Panc1 (cell line): Measurements from ENCODE around the gene CDC6. TPM values are rescaled to one million over a fixed set of nuclear protein-coding genes. Genes with fewer than 3 reads are reported as not detected.

Source experiments
- ATAC-seq: fragments of 200-7000 bp; cut with Tn5 transposase; 2 replicates; pipeline ENCODE4 v1.9.1; 2020; ENCODE audit warnings: mild to moderate bottlenecking, moderate library complexity
- BruUV-seq: library from RNA; stranded (reverse); fragments of 400-500 nt; replicated peaks from 2 replicates; lab custom pipeline; 2021; lab: Mats Ljungman, UMichigan
- CTCF ChIA-PET: fragments of 300-600 bp; sonication (Branson Sonifier 250); formaldehyde crosslinking; loops from one replicate; lab custom pipeline; 2022; ENCODE audit warnings: antibody characterized with exemption; lab: Charles Lee
- POLR2A ChIA-PET: fragments of 300-600 bp; sonication (Branson Sonifier 250); formaldehyde crosslinking; loops from one replicate; lab custom pipeline; 2022; ENCODE audit warnings: antibody characterized with exemption; lab: Charles Lee
- DNase-seq: peaks from one replicate; pipeline ENCODE4 v3.0.0-alpha.2; 2010; ENCODE audit warnings: low read depth, low spot score
- H3K27ac ChIP-seq: 2 replicates; pipeline ENCODE4 v1.5.1; 2011; ENCODE audit warnings: mild to moderate bottlenecking, low read length, inconsistent platforms
- H3K27me3 ChIP-seq: fragments of 200-500 bp; sonication (Bioruptor generic); 2 replicates; pipeline ENCODE4 v1.6.0; 2014; ENCODE audit warnings: low read length, inconsistent platforms; ENCODE audit not compliant: control insufficient read depth, insufficient read depth
- H3K36me3 ChIP-seq: fragments of 200-500 bp; sonication (Bioruptor generic); 2 replicates; pipeline ENCODE4 v1.5.1; 2014; ENCODE audit warnings: inconsistent platforms, mild to moderate bottlenecking, low read length, moderate library complexity; ENCODE audit not compliant: control insufficient read depth, insufficient read depth
- H3K4me1 ChIP-seq: 2 replicates; pipeline ENCODE4 v1.5.1; 2011; ENCODE audit warnings: inconsistent platforms, mild to moderate bottlenecking, low read length, moderate library complexity; ENCODE audit not compliant: control insufficient read depth, insufficient read depth
- H3K4me3 ChIP-seq, 2 experiments: 2 replicates each; pipeline ENCODE4 v1.5.1; 2011 to 2012; ENCODE audit warnings: low read depth in 2 of 2, low read length in 2 of 2, mild to moderate bottlenecking in 2 of 2, inconsistent platforms in 1 of 2, moderate library complexity in 1 of 2
- H3K9me3 ChIP-seq: fragments of 200-500 bp; sonication (Bioruptor generic); 2 replicates; pipeline ENCODE4 v1.5.1; 2014; ENCODE audit warnings: low read depth, mild to moderate bottlenecking, inconsistent platforms, low read length, moderate library complexity; ENCODE audit not compliant: control insufficient read depth, insufficient read depth
- CTCF ChIP-seq: fragments of 450-650 bp; IDR thresholded peaks from 2 replicates; pipeline ENCODE4 v1.5.1; 2017; ENCODE audit warnings: mild to moderate bottlenecking
- POLR2AphosphoS5 ChIP-seq: IDR thresholded peaks from 2 replicates; pipeline ENCODE4 v1.6.1; 2012; ENCODE audit warnings: mild to moderate bottlenecking, low read depth, low read length, moderate library complexity
- REST ChIP-seq, 2 experiments: IDR thresholded peaks; 2 replicates each; pipeline ENCODE4 v1.6.1; 2011 to 2012; ENCODE audit warnings: low read depth in 2 of 2, control low read depth in 1 of 2, low read length in 1 of 2, mild to moderate bottlenecking in 1 of 2, moderate library complexity in 1 of 2; ENCODE audit not compliant: insufficient read depth in 1 of 2
- SIN3A ChIP-seq: IDR thresholded peaks from 2 replicates; pipeline ENCODE4 v1.6.1; 2012; ENCODE audit warnings: low read depth, mild to moderate bottlenecking, low read length, moderate library complexity, borderline replicate concordance; ENCODE audit not compliant: insufficient read depth
- TCF7L2 ChIP-seq: IDR thresholded peaks from 2 replicates; pipeline ENCODE4 v1.6.1; 2011; ENCODE audit warnings: mild to moderate bottlenecking, low read depth, low read length, inconsistent platforms
- in situ Hi-C: cut with HindIII; loops from 2 replicates; pipeline ENCODE4 v1.10.0; 2016; ENCODE audit warnings: low sequenced_read_pairs, low pct_unique_long_range_greater_than_20kb
- intact Hi-C: fragments of 100-400 bp; cut with micrococcal nuclease; formaldehyde crosslinking; loops from one replicate; pipeline ENCODE4 v1.10.0; 2022; ENCODE audit not compliant: unreplicated experiment
- total RNA-seq: library from RNA; stranded (reverse); gene quantifications from one replicate; pipeline ENCODE4 v1.2.1, GENCODE V29; 2021; ENCODE audit not compliant: unreplicated experiment

The CDC6 gene
- total RNA-seq, 1 experiment from 2014 or later, result 66.3 TPM

- no peaks in the 10 kb centered on the region for H3K36me3 ChIP-seq
- DNase-seq (no peak), ATAC-seq (no peak)
- peaks cover 83% of the 10 kb centered on the region for H3K4me1 ChIP-seq
- no peak overlapping the region for H3K4me3 ChIP-seq
- CTCF ChIA-PET, result interaction anchor here (0.6 to 1.8 kb wide), 2 partner anchors 11 to 465 kb away, joined by 3 to 6 read pairs; no protein-coding TSS in a partner anchor
- no peaks in the 10 kb centered on the region for H3K27me3 ChIP-seq
- BruUV-seq, result no TSS peak
- H3K9me3 ChIP-seq, result no peaks in the 10 kb centered on the region
- POLR2A ChIA-PET, result interaction anchor here (0.6 kb wide), 1 partner anchor 78 kb away, joined by 6 read pairs; no protein-coding TSS in a partner anchor
- in situ Hi-C loops, result no loop called here
- peak overlapping the region; percentile 12; the same call in 1 of the 2 replicates for H3K27ac ChIP-seq
- TF ChIP-seq REST (IDR thresholded peaks at IDR 0.05; ENCODE audit: insufficient read depth in 1 of 2, low read depth in 2 of 2, low read length in 1 of 2) (no peak), POLR2AphosphoS5 (no peak), CTCF (no peak), TCF7L2 (no peak), SIN3A (no peak)
- intact Hi-C loops, result no loop called here
Measured at GRCh38 chr17:40328386-40328766, 40.7 kb downstream of the CDC6 start.

- ATAC-seq (no peak), DNase-seq (no peak)
- H3K27ac ChIP-seq, result peak overlapping the region; percentile 90
- peaks cover 84% of the 10 kb centered on the region for H3K4me1 ChIP-seq
- no peaks in the 10 kb centered on the region for H3K36me3 ChIP-seq
- no peaks in the 10 kb centered on the region for H3K9me3 ChIP-seq
- intact Hi-C loops, result no loop called here
- no peak overlapping the region for H3K4me3 ChIP-seq
- TF ChIP-seq REST (IDR thresholded peaks at IDR 0.05; ENCODE audit: insufficient read depth in 1 of 2, low read depth in 2 of 2, low read length in 1 of 2) (no peak), SIN3A (no peak), POLR2AphosphoS5 (no peak)
- no TSS peak for BruUV-seq
- in situ Hi-C loops, result no loop called here
- no peaks in the 10 kb centered on the region for H3K27me3 ChIP-seq
- ChIA-PET POLR2A (interaction anchor here (0.7 kb wide), 1 partner anchor 111 kb away, joined by 7 read pairs; the partner anchor contains the start of gene WIPF2), CTCF (interaction anchor here (0.6 to 1.8 kb wide), 2 partner anchors 13 to 42 kb away, joined by 4 to 6 read pairs; no protein-coding TSS in a partner anchor)
Measured at GRCh38 chr17:40329839-40330794, 42.4 kb downstream of the CDC6 start.
